Measurements from ENCODE around the gene SRBD1. TPM values are rescaled to one million over a fixed set of nuclear protein-coding genes. Genes with fewer than 3 reads are reported as not detected.

Gene SRBD1
- polyA plus RNA-seq, 4 donors: 4.7 to 10.9 (median 7.1) TPM

DNA sequence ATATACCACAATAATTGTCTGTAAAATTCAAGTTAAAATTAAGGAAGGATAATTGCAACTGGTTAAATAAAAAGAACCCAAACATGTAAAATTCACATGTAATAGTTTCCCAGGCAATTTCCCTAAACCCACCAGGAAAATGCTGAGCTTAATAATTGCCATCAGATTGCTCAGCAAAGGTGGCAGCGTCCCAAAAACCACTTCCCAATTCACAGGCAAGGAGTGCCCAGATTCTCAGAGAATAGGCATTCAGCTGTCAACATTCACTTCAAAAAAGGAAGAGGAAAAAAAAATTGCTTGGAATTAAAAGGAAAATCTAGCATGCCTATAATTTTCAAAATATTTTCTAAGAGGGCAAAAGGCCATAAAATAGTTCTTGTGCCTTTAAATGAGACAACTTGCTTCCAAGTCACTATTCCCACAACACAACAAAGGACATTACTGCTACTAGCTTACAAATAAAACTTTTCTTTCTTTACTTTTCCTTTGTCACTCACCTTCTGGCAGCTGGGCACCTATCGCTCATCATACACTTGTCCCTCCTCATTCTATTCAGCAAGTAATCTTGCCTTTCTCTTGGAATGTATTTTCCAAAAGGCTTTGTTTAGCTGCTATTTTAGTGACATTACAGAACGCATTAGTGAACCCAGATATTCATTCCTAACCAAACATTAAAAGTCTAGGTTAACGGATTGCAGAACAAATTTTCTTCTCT, 15.2 kb downstream of the SRBD1 start:
- FAIRE-seq (no peak), DNase-seq (no peak)
- no peaks in the 10 kb centered on the region for H3K9me3 ChIP-seq (ENCODE audit: control insufficient read depth in 2 of 2, insufficient read depth in 1 of 2, low read depth in 1 of 2, low read length in 1 of 2)
- 84 to 96% (median 89%) methylated on average over 4 of the region's 4 CpGs for WGBS, 3 donors
- H3K27ac ChIP-seq (ENCODE audit: low read depth in 1 of 3, low read length in 2 of 3): no peak overlapping the region
- H3K36me3 ChIP-seq (ENCODE audit: control insufficient read depth in 3 of 3, insufficient read depth in 2 of 3, low read depth in 1 of 3, low read length in 3 of 3): peaks cover 10 to 21% (median 12%) of the 10 kb centered on the region in 3 donors
- no peak overlapping the region for H3K4me3 ChIP-seq (ENCODE audit: low read depth in 1 of 3, low read length in 3 of 3)
- no peaks in the 10 kb centered on the region for H3K27me3 ChIP-seq (ENCODE audit: control insufficient read depth in 3 of 3, insufficient read depth in 3 of 3, low read length in 3 of 3)
- no peaks in the 10 kb centered on the region for H3K4me1 ChIP-seq (ENCODE audit: control insufficient read depth in 3 of 3, insufficient read depth in 2 of 3, low read depth in 1 of 3, low read length in 2 of 3)

GRCh38 chr2:45591073-45591472, 20.0 kb downstream of the SRBD1 start:
- DNase-seq: no peak
- no peak for FAIRE-seq
- Histone ChIP-seq H3K4me3 (ENCODE audit: low read depth in 1 of 3, low read length in 3 of 3) (no peak overlapping the region), H3K27ac (ENCODE audit: low read depth in 1 of 3, low read length in 2 of 3) (no peak overlapping the region), H3K36me3 (ENCODE audit: control insufficient read depth in 3 of 3, insufficient read depth in 2 of 3, low read depth in 1 of 3, low read length in 3 of 3) (peaks cover 0 to 7% (median 7%) of the 10 kb centered on the region in 3 donors), H3K4me1 (ENCODE audit: control insufficient read depth in 3 of 3, insufficient read depth in 2 of 3, low read depth in 1 of 3, low read length in 2 of 3) (no peaks in the 10 kb centered on the region), H3K27me3 (ENCODE audit: control insufficient read depth in 3 of 3, insufficient read depth in 3 of 3, low read length in 3 of 3) (no peaks in the 10 kb centered on the region), H3K9me3 (ENCODE audit: control insufficient read depth in 2 of 2, insufficient read depth in 1 of 2, low read depth in 1 of 2, low read length in 1 of 2) (no peaks in the 10 kb centered on the region)
- whole genome bisulfite sequencing, 3 donors: 92 to 96% (median 93%) methylated on average over 1 of the region's 1 CpG

DNA sequence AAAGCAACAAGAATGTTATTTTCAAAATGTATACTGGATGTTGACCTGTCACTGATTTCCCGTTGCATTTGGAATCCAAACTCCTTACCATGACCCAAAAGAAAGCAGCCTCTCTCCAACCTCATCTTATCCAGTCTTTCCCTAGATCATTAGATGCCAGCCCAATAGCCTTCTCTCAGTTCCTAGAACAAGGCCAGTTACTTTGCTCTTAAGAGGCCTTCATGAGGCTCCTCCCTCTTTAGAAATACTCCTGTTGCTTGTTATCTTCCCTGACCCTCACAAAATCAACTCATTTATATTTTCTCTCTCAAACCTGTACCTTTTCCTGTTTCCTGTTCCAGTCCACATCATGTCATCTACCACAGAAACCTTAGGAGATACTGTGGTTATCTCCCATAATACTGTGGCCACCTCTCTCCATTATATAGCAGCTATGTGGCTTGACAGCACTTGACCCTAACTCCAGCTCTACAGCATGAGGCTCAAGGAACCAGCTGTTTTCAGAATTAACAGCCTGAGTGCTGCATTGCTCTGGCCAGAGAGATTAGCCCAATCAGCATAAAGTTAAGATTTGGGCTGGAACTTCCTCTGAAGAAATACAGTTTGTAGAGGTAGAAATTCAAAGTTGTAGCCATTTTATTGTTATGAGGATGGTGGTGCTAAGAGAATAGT, 22.8 kb downstream of the SRBD1 start:
- peaks cover 0 to 7% (median 2%) of the 10 kb centered on the region in 3 donors for H3K36me3 ChIP-seq (ENCODE audit: control insufficient read depth in 3 of 3, insufficient read depth in 2 of 3, low read depth in 1 of 3, low read length in 3 of 3)
- DNase-seq: no peak
- no peaks in the 10 kb centered on the region for H3K9me3 ChIP-seq (ENCODE audit: control insufficient read depth in 2 of 2, insufficient read depth in 1 of 2, low read depth in 1 of 2, low read length in 1 of 2)
- no peak for FAIRE-seq
- H3K27ac ChIP-seq (ENCODE audit: low read depth in 1 of 3, low read length in 2 of 3): no peak overlapping the region
- H3K4me1 ChIP-seq (ENCODE audit: control insufficient read depth in 3 of 3, insufficient read depth in 2 of 3, low read depth in 1 of 3, low read length in 2 of 3): no peaks in the 10 kb centered on the region
- WGBS, 3 donors: 90 to 97% (median 97%) methylated on average over 1 of the region's 1 CpG
- no peak overlapping the region for H3K4me3 ChIP-seq (ENCODE audit: low read depth in 1 of 3, low read length in 3 of 3)
- H3K27me3 ChIP-seq (ENCODE audit: control insufficient read depth in 3 of 3, insufficient read depth in 3 of 3, low read length in 3 of 3): no peaks in the 10 kb centered on the region

DNA sequence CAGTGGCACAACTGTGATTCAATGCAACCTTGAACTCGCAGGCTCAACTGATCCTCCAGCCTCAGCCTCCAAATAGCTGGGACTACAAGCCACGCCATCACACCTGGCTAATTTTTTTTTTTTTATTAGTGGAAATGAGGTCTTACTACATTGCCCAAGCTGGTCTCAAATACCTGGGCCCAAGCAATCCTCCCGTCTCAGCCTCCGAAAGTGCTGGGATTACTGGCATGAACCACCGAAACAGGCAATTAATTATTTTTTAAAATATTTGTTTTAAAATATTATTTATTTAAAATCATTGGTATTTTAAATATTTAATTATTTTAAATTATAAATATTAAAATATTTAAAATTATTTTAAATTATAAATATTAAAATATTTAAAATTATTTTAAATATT, 24.5 kb downstream of the SRBD1 start:
- Histone ChIP-seq H3K27ac (ENCODE audit: low read depth in 1 of 3, low read length in 2 of 3) (no peak overlapping the region), H3K36me3 (ENCODE audit: control insufficient read depth in 3 of 3, insufficient read depth in 2 of 3, low read depth in 1 of 3, low read length in 3 of 3) (peaks cover 0 to 6% (median 1%) of the 10 kb centered on the region in 3 donors), H3K4me1 (ENCODE audit: control insufficient read depth in 3 of 3, insufficient read depth in 2 of 3, low read depth in 1 of 3, low read length in 2 of 3) (no peaks in the 10 kb centered on the region), H3K4me3 (ENCODE audit: low read depth in 1 of 3, low read length in 3 of 3) (no peak overlapping the region), H3K9me3 (ENCODE audit: control insufficient read depth in 2 of 2, insufficient read depth in 1 of 2, low read depth in 1 of 2, low read length in 1 of 2) (no peaks in the 10 kb centered on the region), H3K27me3 (ENCODE audit: control insufficient read depth in 3 of 3, insufficient read depth in 3 of 3, low read length in 3 of 3) (no peaks in the 10 kb centered on the region)
- FAIRE-seq: no peak
- 98 to 99% (median 99%) methylated on average over 5 of the region's 5 CpGs for WGBS, 3 donors
- DNase-seq: no peak

DNA sequence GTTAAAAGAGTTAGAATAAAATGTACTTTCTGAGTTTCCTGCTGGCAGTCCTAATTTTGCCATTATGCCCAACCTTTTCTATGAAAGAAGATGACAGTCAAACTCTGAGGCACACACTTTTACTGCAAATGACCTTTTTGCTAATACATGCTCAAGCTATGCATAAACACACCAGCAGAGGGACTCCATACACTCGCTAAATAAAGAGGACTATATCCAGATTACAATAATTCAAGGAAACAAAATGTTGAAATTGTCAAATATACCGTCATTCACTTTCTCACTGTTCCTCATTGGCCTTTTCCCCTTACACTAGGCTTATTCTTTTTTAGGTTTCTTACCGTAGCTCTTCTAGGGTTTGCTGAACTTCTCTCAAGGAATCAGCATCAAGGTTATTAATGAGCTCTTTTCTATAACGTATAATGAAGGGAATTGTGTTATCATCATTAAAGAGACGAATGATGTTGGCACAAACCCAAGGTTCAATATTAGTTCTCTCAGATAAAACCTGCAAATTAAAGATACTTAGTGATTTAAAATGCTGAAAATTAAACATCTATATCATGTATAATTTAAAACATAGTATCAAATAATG, 25.7 kb downstream of the SRBD1 start:
- DNase-seq (peak; percentile 55 to 57), FAIRE-seq (no peak)
- WGBS, 3 donors: 13 to 39% (median 28%) methylated on average over 5 of the region's 5 CpGs
- no peak overlapping the region for H3K4me3 ChIP-seq (ENCODE audit: low read depth in 1 of 3, low read length in 3 of 3)
- no peaks in the 10 kb centered on the region for H3K4me1 ChIP-seq (ENCODE audit: control insufficient read depth in 3 of 3, insufficient read depth in 2 of 3, low read depth in 1 of 3, low read length in 2 of 3)
- H3K27me3 ChIP-seq (ENCODE audit: control insufficient read depth in 3 of 3, insufficient read depth in 3 of 3, low read length in 3 of 3): no peaks in the 10 kb centered on the region
- peaks cover 0 to 3% (median 3%) of the 10 kb centered on the region in 3 donors for H3K36me3 ChIP-seq (ENCODE audit: control insufficient read depth in 3 of 3, insufficient read depth in 2 of 3, low read depth in 1 of 3, low read length in 3 of 3)
- no peaks in the 10 kb centered on the region for H3K9me3 ChIP-seq (ENCODE audit: control insufficient read depth in 2 of 2, insufficient read depth in 1 of 2, low read depth in 1 of 2, low read length in 1 of 2)
- H3K27ac ChIP-seq (ENCODE audit: low read depth in 1 of 3, low read length in 2 of 3): no peak overlapping the region

- no peak overlapping the region for H3K4me3 ChIP-seq (ENCODE audit: low read depth in 1 of 3, low read length in 3 of 3)
- H3K36me3 ChIP-seq (ENCODE audit: control insufficient read depth in 3 of 3, insufficient read depth in 2 of 3, low read depth in 1 of 3, low read length in 3 of 3): peaks cover 0 to 7% (median 3%) of the 10 kb centered on the region in 3 donors
- H3K4me1 ChIP-seq (ENCODE audit: control insufficient read depth in 3 of 3, insufficient read depth in 2 of 3, low read depth in 1 of 3, low read length in 2 of 3): no peaks in the 10 kb centered on the region
- WGBS, 3 donors: 88 to 97% (median 94%) methylated on average over 2 of the region's 2 CpGs
- H3K9me3 ChIP-seq (ENCODE audit: control insufficient read depth in 2 of 2, insufficient read depth in 1 of 2, low read depth in 1 of 2, low read length in 1 of 2): no peaks in the 10 kb centered on the region
- H3K27ac ChIP-seq (ENCODE audit: low read depth in 1 of 3, low read length in 2 of 3): no peak overlapping the region
- FAIRE-seq (no peak), DNase-seq (no peak)
- no peaks in the 10 kb centered on the region for H3K27me3 ChIP-seq (ENCODE audit: control insufficient read depth in 3 of 3, insufficient read depth in 3 of 3, low read length in 3 of 3)
These were observed 27.1 kb downstream of the SRBD1 start for GRCh38 chr2:45583977-45584376.

DNA sequence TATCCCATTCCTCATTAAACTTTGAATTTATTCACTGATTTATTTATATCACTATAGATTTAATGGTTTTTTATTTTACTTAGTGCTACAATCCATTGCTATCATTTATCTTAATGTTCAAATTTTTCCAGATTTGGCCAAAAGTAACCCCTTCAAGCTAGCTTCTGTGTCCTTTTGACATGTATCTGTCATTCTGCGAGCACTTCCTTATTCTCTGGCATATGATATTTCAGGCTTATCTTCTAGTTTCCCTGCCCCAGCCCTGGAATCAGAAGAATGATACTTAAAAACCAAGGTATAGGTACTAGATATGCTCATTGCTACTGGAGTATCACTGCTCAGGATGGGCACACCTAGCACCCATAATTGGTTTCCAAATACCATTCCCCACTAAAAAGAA, 28.5 kb downstream of the SRBD1 start:
- Histone ChIP-seq H3K9me3 (ENCODE audit: control insufficient read depth in 2 of 2, insufficient read depth in 1 of 2, low read depth in 1 of 2, low read length in 1 of 2) (no peaks in the 10 kb centered on the region), H3K4me1 (ENCODE audit: control insufficient read depth in 3 of 3, insufficient read depth in 2 of 3, low read depth in 1 of 3, low read length in 2 of 3) (no peaks in the 10 kb centered on the region), H3K36me3 (ENCODE audit: control insufficient read depth in 3 of 3, insufficient read depth in 2 of 3, low read depth in 1 of 3, low read length in 3 of 3) (peaks cover 0 to 7% (median 3%) of the 10 kb centered on the region in 3 donors), H3K27me3 (ENCODE audit: control insufficient read depth in 3 of 3, insufficient read depth in 3 of 3, low read length in 3 of 3) (no peaks in the 10 kb centered on the region), H3K4me3 (ENCODE audit: low read depth in 1 of 3, low read length in 3 of 3) (no peak overlapping the region), H3K27ac (ENCODE audit: low read depth in 1 of 3, low read length in 2 of 3) (no peak overlapping the region)
- no peak for DNase-seq
- WGBS, 3 donors: 93 to 100% (median 97%) methylated on average over 1 of the region's 1 CpG
- FAIRE-seq: peak; percentile 5

- H3K27me3 ChIP-seq (ENCODE audit: control insufficient read depth in 3 of 3, insufficient read depth in 3 of 3, low read length in 3 of 3): no peaks in the 10 kb centered on the region
- FAIRE-seq: no peak
- no peak overlapping the region for H3K27ac ChIP-seq (ENCODE audit: low read depth in 1 of 3, low read length in 2 of 3)
- 85 to 93% (median 90%) methylated on average over 5 of the region's 5 CpGs for WGBS, 3 donors
- H3K9me3 ChIP-seq (ENCODE audit: control insufficient read depth in 2 of 2, insufficient read depth in 1 of 2, low read depth in 1 of 2, low read length in 1 of 2): no peaks in the 10 kb centered on the region
- DNase-seq: peak; percentile 5 to 13
- H3K36me3 ChIP-seq (ENCODE audit: control insufficient read depth in 3 of 3, insufficient read depth in 2 of 3, low read depth in 1 of 3, low read length in 3 of 3): peaks cover 0 to 4% (median 3%) of the 10 kb centered on the region in 3 donors
- no peaks in the 10 kb centered on the region for H3K4me1 ChIP-seq (ENCODE audit: control insufficient read depth in 3 of 3, insufficient read depth in 2 of 3, low read depth in 1 of 3, low read length in 2 of 3)
- H3K4me3 ChIP-seq (ENCODE audit: low read depth in 1 of 3, low read length in 3 of 3): no peak overlapping the region
These were observed 32.8 kb downstream of the SRBD1 start for GRCh38 chr2:45578056-45578843.

Measured in small intestine (tissue), 7 donors.